Activated B cell treated with CpG ODN at 0.5 μM for 24 hours (primary cell): ENCODE results near the gene DAPK2. TPM values are rescaled to one million over a fixed set of nuclear protein-coding genes. Genes with fewer than 3 reads are reported as not detected.

Experiments
- ATAC-seq: fragments of 200-7000 bp; cut with Tn5 transposase; one replicate; pipeline ENCODE4 v1.10.0; 2021; ENCODE audit warnings: low read depth, mild to moderate bottlenecking, moderate library complexity
- CTCF ChIA-PET: fragments of 350-600 bp; sonication (Branson Sonifier 250); formaldehyde crosslinking; loops from one replicate; lab custom pipeline; 2021; ENCODE audit warnings: antibody characterized with exemption; lab: Charles Lee
- POLR2A ChIA-PET: fragments of 350-600 bp; sonication (Branson Sonifier 250); formaldehyde crosslinking; loops from one replicate; lab custom pipeline; 2021; ENCODE audit warnings: antibody characterized with exemption; lab: Charles Lee
- DNase-seq: peaks from one replicate; pipeline ENCODE4 v3.0.0; 2022
- H3K27ac Mint-ChIP-seq: one replicate; pipeline ENCODE4 v1.8.0; 2020; ENCODE audit warnings: mixed read lengths
- H3K27me3 Mint-ChIP-seq: one replicate; pipeline ENCODE4 v1.8.0; 2021; ENCODE audit warnings: mixed read lengths
- H3K36me3 Mint-ChIP-seq: one replicate; pipeline ENCODE4 v1.8.0; 2021; ENCODE audit warnings: low read depth, mixed read lengths
- H3K4me1 Mint-ChIP-seq: one replicate; pipeline ENCODE4 v1.8.0; 2021; ENCODE audit warnings: mixed read lengths
- H3K4me3 Mint-ChIP-seq: one replicate; pipeline ENCODE4 v1.8.0; 2020; ENCODE audit warnings: mild to moderate bottlenecking, mixed read lengths
- H3K9me3 Mint-ChIP-seq: one replicate; pipeline ENCODE4 v1.8.0; 2020; ENCODE audit warnings: mixed read lengths
- CTCF ChIP-seq: fragments of 200-600 bp; IDR thresholded peaks from one replicate; pipeline ENCODE4 v1.8.0; 2022; ENCODE audit warnings: antibody characterized with exemption, mild to moderate bottlenecking
- intact Hi-C: fragments of 100-400 bp; cut with micrococcal nuclease; formaldehyde crosslinking; loops from one replicate; pipeline ENCODE4 v1.15.1; 2024
- total RNA-seq: library from RNA; stranded (reverse); gene quantifications from 2 replicates; pipeline ENCODE4 v1.2.3, GENCODE V29; 2022

The DAPK2 gene
- total RNA-seq, 1 donor from 2014 or later, result 4.3 TPM

GRCh38 chr15:63982381-63982854 is 63.9 kb downstream of the DAPK2 start:
- H3K4me1 Mint-ChIP-seq, result peaks cover 29% of the 10 kb centered on the region
- no peaks in the 10 kb centered on the region for H3K36me3 Mint-ChIP-seq
- intact Hi-C loops, result no loop called here
- POLR2A ChIA-PET, result no interaction called here
- H3K4me3 Mint-ChIP-seq, result no peak overlapping the region
- H3K27ac Mint-ChIP-seq, result no peak overlapping the region
- H3K27me3 Mint-ChIP-seq, result no peaks in the 10 kb centered on the region
- DNase-seq (no peak), ATAC-seq (no peak)
- CTCF ChIA-PET, result interaction anchor here (1.0 to 1.1 kb wide), 2 partner anchors 37 to 230 kb away, joined by 3 to 5 read pairs; no protein-coding TSS in a partner anchor
- H3K9me3 Mint-ChIP-seq, result no peaks in the 10 kb centered on the region
- no peak for TF ChIP-seq CTCF

GRCh38 chr15:63981596-63982320 is 64.5 kb downstream of the DAPK2 start:
- Mint-ChIP-seq H3K4me3 (no peak overlapping the region), H3K36me3 (no peaks in the 10 kb centered on the region), H3K27me3 (no peaks in the 10 kb centered on the region), H3K4me1 (peaks cover 22% of the 10 kb centered on the region), H3K9me3 (no peaks in the 10 kb centered on the region), H3K27ac (no peak overlapping the region)
- POLR2A ChIA-PET, result interaction anchor here (0.7 kb wide), 1 partner anchor 80 kb away, joined by 9 read pairs; no protein-coding TSS in a partner anchor
- DNase-seq (no peak), ATAC-seq (no peak)
- intact Hi-C loops, result no loop called here
- TF ChIP-seq CTCF, result no peak
- CTCF ChIA-PET, result interaction anchor here (1.1 kb wide), 1 partner anchor 36 kb away, joined by 3 read pairs; no protein-coding TSS in a partner anchor

GRCh38 chr15:63979262-63979793 is 67.0 kb downstream of the DAPK2 start:
- Mint-ChIP-seq H3K27ac (no peak overlapping the region), H3K4me3 (no peak overlapping the region), H3K36me3 (no peaks in the 10 kb centered on the region), H3K4me1 (peaks cover 9% of the 10 kb centered on the region), H3K9me3 (no peaks in the 10 kb centered on the region), H3K27me3 (no peaks in the 10 kb centered on the region)
- ChIA-PET CTCF (no interaction called here), POLR2A (no interaction called here)
- no peak for TF ChIP-seq CTCF
- DNase-seq (no peak), ATAC-seq (no peak)
- intact Hi-C loops, result no loop called here

GRCh38 chr15:63978511-63979261 is 67.6 kb downstream of the DAPK2 start:
- DNase-seq, result no peak
- CTCF ChIA-PET, result interaction anchor here (1.5 kb wide), 1 partner anchor 227 kb away, joined by 3 read pairs; no protein-coding TSS in a partner anchor
- POLR2A ChIA-PET, result no interaction called here
- H3K4me1 Mint-ChIP-seq, result peaks cover 9% of the 10 kb centered on the region
- H3K27ac Mint-ChIP-seq, result no peak overlapping the region
- TF ChIP-seq CTCF, result no peak
- no peak overlapping the region for H3K4me3 Mint-ChIP-seq
- H3K9me3 Mint-ChIP-seq, result no peaks in the 10 kb centered on the region
- H3K27me3 Mint-ChIP-seq, result no peaks in the 10 kb centered on the region
- intact Hi-C loops, result no loop called here
- no peak for ATAC-seq
- no peaks in the 10 kb centered on the region for H3K36me3 Mint-ChIP-seq

GRCh38 chr15:63977119-63977518 is 69.2 kb downstream of the DAPK2 start:
- POLR2A ChIA-PET, result no interaction called here
- no peak for DNase-seq
- Mint-ChIP-seq H3K4me1 (no peaks in the 10 kb centered on the region), H3K4me3 (no peak overlapping the region), H3K9me3 (no peaks in the 10 kb centered on the region), H3K27me3 (no peaks in the 10 kb centered on the region), H3K36me3 (no peaks in the 10 kb centered on the region), H3K27ac (no peak overlapping the region)
- no peak for ATAC-seq
- TF ChIP-seq CTCF, result no peak
- intact Hi-C loops, result no loop called here
- CTCF ChIA-PET, result interaction anchor here (1.5 kb wide), 1 partner anchor 225 kb away, joined by 3 read pairs; no protein-coding TSS in a partner anchor
